ENCODE data around the gene FBXL5. TPM values are rescaled to one million over a fixed set of nuclear protein-coding genes. Genes with fewer than 3 reads are reported as not detected.

The FBXL5 gene
- total and polyA plus RNA-seq, 4 donors = 45.9 to 138 (median 87.8) TPM

- no peaks in the 10 kb centered on the region for H3K27me3 ChIP-seq (ENCODE audit: control insufficient read depth in 3 of 3, insufficient read depth in 3 of 3, low read length in 2 of 3)
- H3K27ac ChIP-seq (ENCODE audit: low read depth in 1 of 2, low read length in 1 of 2) = no peak overlapping the region
- no peak for TF ChIP-seq CTCF (IDR thresholded peaks at IDR 0.05; ENCODE audit: control extremely low read depth, extremely low read depth)
- H3K4me3 ChIP-seq = no peak overlapping the region
- peaks cover 0 to 2% (median 0%) of the 10 kb centered on the region in 5 donors for H3K4me1 ChIP-seq (ENCODE audit: control insufficient read depth in 5 of 5, insufficient read depth in 5 of 5, low read length in 5 of 5)
- WGBS, 2 donors = 58 to 62% methylated on average over 3 of the region's 3 CpGs
- no peak overlapping the region for H3K9ac ChIP-seq (ENCODE audit: insufficient read depth in 1 of 2, low read length in 2 of 2)
- ATAC-seq (ENCODE audit: insufficient read depth, low FRiP score) = no peak
- no peak for DNase-seq
- peaks cover 0 to 8% (median 6%) of the 10 kb centered on the region in 4 donors for H3K36me3 ChIP-seq (ENCODE audit: control insufficient read depth in 4 of 4, insufficient read depth in 4 of 4, low read length in 4 of 4)
- H3K9me3 ChIP-seq (ENCODE audit: control insufficient read depth in 4 of 4, insufficient read depth in 3 of 4, low read length in 3 of 4) = no peaks in the 10 kb centered on the region
Observed at GRCh38 chr4:15587649-15588048, 67.5 kb downstream of the FBXL5 start.

DNA sequence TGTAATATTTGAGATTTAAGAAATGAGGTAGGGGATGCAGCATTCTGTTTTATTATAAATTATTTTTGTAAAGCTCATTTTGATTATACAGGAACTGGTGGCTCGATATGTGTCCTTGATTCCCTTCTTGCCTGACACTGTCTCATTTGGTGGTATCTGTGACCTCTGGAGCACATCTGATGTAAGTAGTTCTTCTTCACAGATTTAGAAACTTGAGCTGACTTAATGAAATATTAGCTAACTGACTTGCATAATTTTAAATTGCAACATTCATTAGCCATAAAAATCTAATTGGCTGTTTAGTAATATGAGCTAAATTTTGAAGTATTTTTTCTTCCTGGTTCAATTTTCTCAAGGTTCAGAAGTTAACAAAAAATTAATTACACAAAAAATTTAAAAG is 69.1 kb downstream of the FBXL5 start:
- no peak for ATAC-seq (ENCODE audit: insufficient read depth, low FRiP score)

DNA sequence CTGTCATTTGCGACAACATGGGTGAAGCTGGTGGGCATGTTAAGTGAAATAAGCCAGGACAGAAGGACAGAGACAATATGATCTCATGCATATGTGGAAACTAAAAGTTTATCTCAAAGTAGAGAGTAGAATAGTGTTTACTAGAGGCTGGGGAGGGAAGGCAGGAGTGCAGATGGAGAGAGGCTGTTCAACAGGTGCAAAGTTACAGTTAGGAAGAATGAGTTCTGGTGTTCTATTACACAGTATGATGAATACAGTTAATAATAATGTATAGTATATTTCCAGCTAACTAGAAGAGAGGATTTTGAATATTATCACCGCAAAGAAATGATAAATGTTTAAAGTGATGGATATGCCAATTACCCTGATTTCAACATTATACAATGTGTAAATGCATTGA is 69.8 kb downstream of the FBXL5 start:
- DNase-seq = no peak
- H3K9me3 ChIP-seq (ENCODE audit: control insufficient read depth in 4 of 4, insufficient read depth in 3 of 4, low read length in 3 of 4) = no peaks in the 10 kb centered on the region
- whole genome bisulfite sequencing, 2 donors = 96 to 98% methylated on average over 2 of the region's 2 CpGs
- no peak for TF ChIP-seq CTCF (IDR thresholded peaks at IDR 0.05; ENCODE audit: control extremely low read depth, extremely low read depth)
- no peak for ATAC-seq (ENCODE audit: insufficient read depth, low FRiP score)
- H3K4me3 ChIP-seq = no peak overlapping the region
- H3K4me1 ChIP-seq (ENCODE audit: control insufficient read depth in 5 of 5, insufficient read depth in 5 of 5, low read length in 5 of 5) = peaks cover 0 to 1% (median 0%) of the 10 kb centered on the region in 5 donors
- H3K27me3 ChIP-seq (ENCODE audit: control insufficient read depth in 3 of 3, insufficient read depth in 3 of 3, low read length in 2 of 3) = no peaks in the 10 kb centered on the region
- no peak overlapping the region for H3K9ac ChIP-seq (ENCODE audit: insufficient read depth in 1 of 2, low read length in 2 of 2)
- no peak overlapping the region for H3K27ac ChIP-seq (ENCODE audit: low read depth in 1 of 2, low read length in 1 of 2)
- peaks cover 0 to 11% (median 5%) of the 10 kb centered on the region in 4 donors for H3K36me3 ChIP-seq (ENCODE audit: control insufficient read depth in 4 of 4, insufficient read depth in 4 of 4, low read length in 4 of 4)

More for the DNA sequence above, 69.1 kb downstream of the FBXL5 start:
- Histone ChIP-seq H3K27ac (ENCODE audit: low read depth in 1 of 2, low read length in 1 of 2) (no peak overlapping the region), H3K4me1 (ENCODE audit: control insufficient read depth in 5 of 5, insufficient read depth in 5 of 5, low read length in 5 of 5) (peaks cover 0 to 1% (median 0%) of the 10 kb centered on the region in 5 donors), H3K27me3 (ENCODE audit: control insufficient read depth in 3 of 3, insufficient read depth in 3 of 3, low read length in 2 of 3) (no peaks in the 10 kb centered on the region), H3K9ac (ENCODE audit: insufficient read depth in 1 of 2, low read length in 2 of 2) (no peak overlapping the region), H3K9me3 (ENCODE audit: control insufficient read depth in 4 of 4, insufficient read depth in 3 of 4, low read length in 3 of 4) (no peaks in the 10 kb centered on the region), H3K4me3 (no peak overlapping the region), H3K36me3 (ENCODE audit: control insufficient read depth in 4 of 4, insufficient read depth in 4 of 4, low read length in 4 of 4) (peaks cover 0 to 8% (median 6%) of the 10 kb centered on the region in 4 donors)
- no peak for DNase-seq
- WGBS, 2 donors = 36 to 66% methylated on average over 1 of the region's 1 CpG
- TF ChIP-seq CTCF (IDR thresholded peaks at IDR 0.05; ENCODE audit: control extremely low read depth, extremely low read depth) = no peak

DNA sequence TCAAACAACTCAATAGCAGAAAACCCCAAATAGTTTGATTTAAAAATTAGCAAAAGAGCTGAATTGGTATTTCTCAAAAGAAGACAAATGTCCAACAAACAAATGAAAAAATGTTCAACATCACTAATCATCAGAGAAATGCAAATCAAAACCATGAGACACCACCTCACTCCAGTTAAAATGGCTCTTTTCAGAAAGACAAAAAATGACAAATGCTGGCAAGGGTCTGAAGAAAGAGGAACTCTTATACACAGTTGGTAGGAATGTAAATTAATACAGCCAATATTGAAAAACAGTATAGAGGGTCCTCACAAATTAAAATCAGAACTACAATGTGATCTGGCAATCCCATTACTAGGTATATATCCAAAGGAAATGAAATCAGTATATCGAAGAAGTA is 70.4 kb downstream of the FBXL5 start:
- Histone ChIP-seq H3K27ac (ENCODE audit: low read depth in 1 of 2, low read length in 1 of 2) (no peak overlapping the region), H3K4me1 (ENCODE audit: control insufficient read depth in 5 of 5, insufficient read depth in 5 of 5, low read length in 5 of 5) (peaks cover 0 to 1% (median 0%) of the 10 kb centered on the region in 5 donors), H3K4me3 (no peak overlapping the region), H3K9me3 (ENCODE audit: control insufficient read depth in 4 of 4, insufficient read depth in 3 of 4, low read length in 3 of 4) (no peaks in the 10 kb centered on the region), H3K36me3 (ENCODE audit: control insufficient read depth in 4 of 4, insufficient read depth in 4 of 4, low read length in 4 of 4) (peaks cover 0 to 11% (median 5%) of the 10 kb centered on the region in 4 donors), H3K9ac (ENCODE audit: insufficient read depth in 1 of 2, low read length in 2 of 2) (no peak overlapping the region), H3K27me3 (ENCODE audit: control insufficient read depth in 3 of 3, insufficient read depth in 3 of 3, low read length in 2 of 3) (no peaks in the 10 kb centered on the region)
- no peak for ATAC-seq (ENCODE audit: insufficient read depth, low FRiP score)
- 97 to 100% methylated on average over 1 of the region's 1 CpG for WGBS, 2 donors
- TF ChIP-seq CTCF (IDR thresholded peaks at IDR 0.05; ENCODE audit: control extremely low read depth, extremely low read depth) = no peak
- no peak for DNase-seq
